GM12875 (cell line): Measurements from ENCODE around the gene PRR7.

Source experiments
- H3K4me3 ChIP-seq: one replicate; pipeline ENCODE4 v1.5.1; 2011; ENCODE audit warnings: low read depth, low read length, control low read depth
- TF ChIP-seq, protein P1 (sequence below): IDR thresholded peaks from 2 replicates; pipeline ENCODE4 v1.5.1; 2011; ENCODE audit warnings: low read depth, mild to moderate bottlenecking, control low read depth, inconsistent platforms, low read length, moderate library complexity, borderline replicate concordance; ENCODE audit not compliant: insufficient read depth

PRR7 gene

DNA sequence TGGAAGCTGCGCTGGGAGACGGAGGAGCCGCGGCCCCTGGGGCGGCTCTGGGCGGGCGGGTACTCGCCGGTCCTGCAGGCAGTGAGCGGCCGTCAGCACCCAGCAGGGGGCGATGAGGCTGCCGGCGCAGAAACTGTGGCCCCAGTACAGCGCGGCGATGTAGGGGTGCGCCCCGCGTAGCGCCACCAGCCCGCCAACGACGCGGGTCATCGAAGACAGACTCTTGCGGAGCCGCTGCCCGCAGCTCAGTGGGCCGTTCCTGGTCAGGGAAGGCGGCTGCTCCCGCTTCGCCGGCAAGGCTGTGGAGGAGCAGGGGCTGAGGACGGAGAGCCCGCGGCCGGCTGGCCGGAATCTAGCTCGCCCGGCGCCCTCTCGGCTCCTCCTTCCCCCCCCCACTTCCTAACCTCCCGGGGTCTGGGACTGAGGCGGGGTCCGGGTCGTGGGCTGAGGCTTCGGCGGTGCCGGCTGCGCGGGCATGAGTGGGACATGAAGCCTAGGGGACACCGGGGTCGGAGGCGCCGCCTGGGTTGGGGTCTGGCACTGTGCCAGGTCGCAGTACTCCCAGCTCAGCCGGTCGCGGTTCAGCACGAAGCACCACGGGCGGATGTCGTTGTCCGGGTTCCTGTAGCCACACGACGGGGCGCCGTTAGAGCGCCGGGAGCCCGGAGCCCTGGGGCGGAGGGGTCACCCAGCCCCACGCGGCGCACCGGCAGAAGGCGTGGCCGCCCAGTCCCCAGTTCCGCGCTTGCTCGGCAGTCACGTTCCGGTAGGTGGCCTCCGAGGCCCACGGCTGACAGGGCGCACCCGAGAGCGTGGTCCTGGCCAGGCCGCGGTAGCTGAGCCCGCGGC lies 42.6 kb upstream of the PRR7 start:
- H3K4me3 ChIP-seq: peak overlapping the region; percentile 70
- TF ChIP-seq, protein P1, sequence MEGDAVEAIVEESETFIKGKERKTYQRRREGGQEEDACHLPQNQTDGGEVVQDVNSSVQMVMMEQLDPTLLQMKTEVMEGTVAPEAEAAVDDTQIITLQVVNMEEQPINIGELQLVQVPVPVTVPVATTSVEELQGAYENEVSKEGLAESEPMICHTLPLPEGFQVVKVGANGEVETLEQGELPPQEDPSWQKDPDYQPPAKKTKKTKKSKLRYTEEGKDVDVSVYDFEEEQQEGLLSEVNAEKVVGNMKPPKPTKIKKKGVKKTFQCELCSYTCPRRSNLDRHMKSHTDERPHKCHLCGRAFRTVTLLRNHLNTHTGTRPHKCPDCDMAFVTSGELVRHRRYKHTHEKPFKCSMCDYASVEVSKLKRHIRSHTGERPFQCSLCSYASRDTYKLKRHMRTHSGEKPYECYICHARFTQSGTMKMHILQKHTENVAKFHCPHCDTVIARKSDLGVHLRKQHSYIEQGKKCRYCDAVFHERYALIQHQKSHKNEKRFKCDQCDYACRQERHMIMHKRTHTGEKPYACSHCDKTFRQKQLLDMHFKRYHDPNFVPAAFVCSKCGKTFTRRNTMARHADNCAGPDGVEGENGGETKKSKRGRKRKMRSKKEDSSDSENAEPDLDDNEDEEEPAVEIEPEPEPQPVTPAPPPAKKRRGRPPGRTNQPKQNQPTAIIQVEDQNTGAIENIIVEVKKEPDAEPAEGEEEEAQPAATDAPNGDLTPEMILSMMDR: peak; percentile 95

DNA sequence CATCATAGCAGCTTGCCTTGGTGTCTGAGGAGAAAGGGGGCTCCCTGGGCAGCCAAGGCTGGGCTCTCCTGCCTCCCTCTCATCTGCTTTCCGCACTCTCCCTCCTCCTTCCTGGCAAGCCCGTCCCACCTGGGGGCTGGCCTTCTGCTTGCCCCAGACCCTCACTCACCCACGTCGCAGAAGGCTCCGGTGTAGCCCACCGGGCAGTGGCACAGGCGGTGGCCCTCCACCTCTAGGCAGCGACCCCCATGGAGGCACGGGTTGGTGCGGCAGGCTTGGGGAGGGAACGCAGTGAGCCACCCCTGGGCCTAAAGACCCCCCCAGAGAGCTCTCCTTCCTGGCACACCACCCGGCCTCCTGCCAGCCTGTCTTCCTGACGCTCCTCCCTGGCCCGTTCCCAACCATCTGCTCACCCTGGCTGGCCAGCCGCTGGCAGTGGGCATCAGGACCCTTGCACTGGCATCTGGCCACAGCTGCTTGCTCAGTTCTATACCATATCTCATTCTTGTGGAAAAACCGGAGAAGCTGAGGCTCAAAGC lies 41.9 kb upstream of the PRR7 start:
- H3K4me3 ChIP-seq: peak overlapping the region; percentile 70
- TF ChIP-seq, protein P1: no peak

DNA sequence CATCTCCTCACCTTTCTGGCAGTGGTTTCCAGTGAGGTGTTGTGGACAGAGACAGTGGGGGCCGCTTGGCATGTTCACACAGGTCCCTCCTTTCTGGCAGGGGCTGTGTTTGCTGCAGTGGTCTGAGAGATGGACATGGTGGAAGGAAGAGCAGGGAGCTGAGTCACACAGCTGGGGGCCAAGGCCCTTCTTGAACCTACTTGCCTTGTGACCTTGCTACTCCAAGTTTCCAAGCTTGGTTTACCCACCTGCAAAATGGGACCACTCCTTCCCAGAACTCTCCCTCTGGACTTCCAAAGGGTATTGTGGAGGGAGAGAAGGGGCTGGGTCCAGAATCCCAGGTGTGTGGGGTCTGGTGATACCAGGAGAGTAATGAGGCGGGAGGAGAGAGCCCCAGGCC lies 41.3 kb upstream of the PRR7 start:
- H3K4me3 ChIP-seq: no peak overlapping the region
- TF ChIP-seq, protein P1: no peak

GRCh38 chr5:177405805-177406204 lies 40.8 kb upstream of the PRR7 start:
- TF ChIP-seq, protein P1: no peak
- no peak overlapping the region for H3K4me3 ChIP-seq

- TF ChIP-seq, protein P1: no peak
- H3K4me3 ChIP-seq: no peak within 1 kb of the TSS
Observed at GRCh38 chr5:177409043-177409801, 37.4 kb upstream of the PRR7 start, which contains the start of gene F12. Gene F12 (minus strand): TSS chr5:177409564. CDS start chr5:177409527, 37 bp downstream.

- H3K4me3 ChIP-seq: no peak overlapping the region
- TF ChIP-seq, protein P1: no peak
Observed at GRCh38 chr5:177410575-177410974, 36.0 kb upstream of the PRR7 start.
